Sigmoid colon (tissue), 7 donors: Measurements from ENCODE around the gene SGO2. TPM values are rescaled to one million over a fixed set of nuclear protein-coding genes. Genes with fewer than 3 reads are reported as not detected.
"Not testable (repeated sequence)": the region's sequence is repeated elsewhere in the genome, so short reads cannot be mapped to it uniquely, and the experiment has no call there.

Experiments used
- DNase-seq: peaks from one replicate; pipeline ENCODE4 v3.0.0-alpha.2; 2019
- H3K27ac ChIP-seq, 4 donors: fragments of 200-600 bp; sonication (generic); one replicate each; pipeline ENCODE4 v1.5.1; 2016 to 2019; ENCODE audit warnings: mild to moderate bottlenecking in 1 of 4
- H3K27me3 ChIP-seq, 3 donors: fragments of 200-600 bp; sonication (generic); one replicate each; pipeline ENCODE4 v1.5.1; 2019; ENCODE audit warnings: mild to moderate bottlenecking in 1 of 3
- H3K36me3 ChIP-seq, 4 donors: fragments of 200-600 bp; sonication (generic); one replicate each; pipeline ENCODE4 v1.5.1; 2016 to 2019
- H3K4me1 ChIP-seq, 4 donors: fragments of 200-600 bp; sonication (generic); one replicate each; pipeline ENCODE4 v1.5.1; 2017 to 2019
- H3K4me3 ChIP-seq, 4 donors: fragments of 200-600 bp; sonication (generic); one replicate each; pipeline ENCODE4 v1.5.1; 2017 to 2019; ENCODE audit warnings: mild to moderate bottlenecking in 2 of 4, moderate library complexity in 1 of 4
- H3K9me3 ChIP-seq, 4 donors: fragments of 200-600 bp in 3 of 4; sonication (generic) in 3 of 4; one replicate each; pipeline versions ENCODE4 v1.5.1 to v1.6.1; 2013 to 2019
- EP300 ChIP-seq, 4 donors: sonication (generic); formaldehyde crosslinking; IDR thresholded peaks; one replicate each; pipeline ENCODE4 v1.6.1; 2017; ENCODE audit warnings: antibody characterized with exemption in 4 of 4
- POLR2A ChIP-seq, 2 donors: fragments of 450-650 bp; IDR thresholded peaks; one replicate each; pipeline ENCODE4 v1.6.1; 2016; ENCODE audit warnings: antibody characterized with exemption in 2 of 2, mild to moderate bottlenecking in 2 of 2, moderate library complexity in 2 of 2
- POLR2AphosphoS5 ChIP-seq, 4 donors: sonication (generic); formaldehyde crosslinking; IDR thresholded peaks; one replicate each; pipeline ENCODE4 v1.6.1; 2017; ENCODE audit warnings: antibody characterized with exemption in 4 of 4
- WGBS, 2 donors: extraction: QIAGEN DNeasy Blood & Tissue Kit; methylation state at CpG; one replicate each; pipeline ENCODE4 v1.1.7; 2013; 5-methylcytosine and 5-hydroxymethylcytosine counted together
- intact Hi-C: fragments of 100-400 bp; cut with DNase I; formaldehyde crosslinking; loops from one replicate; pipeline ENCODE4 v1.15.1; 2023
- polyA plus RNA-seq, 3 donors: library from polyadenylated mRNA; stranded (reverse); fragments of 200-250 nt; gene quantifications; one replicate each; pipeline ENCODE4 v1.2.3, GENCODE V29; 2013
- total RNA-seq, 4 donors: library from RNA; depleted of rRNA; stranded (reverse); fragments of >200 nt; gene quantifications; one replicate each; pipeline ENCODE4 v1.1.0, GENCODE V29; 2016
- TF ChIP-seq, protein P1 (sequence below), 4 experiments: fragments of 450-650 bp in 3 of 4; fragments of 200-600 bp in 1 of 4; IDR thresholded peaks; one replicate each; pipeline ENCODE4 v1.5.1; 2016 to 2019; ENCODE audit warnings: antibody characterized with exemption in 4 of 4, mild to moderate bottlenecking in 3 of 4, moderate library complexity in 2 of 4
- donor health status: healthy with polysubstance abuse.
- donor health status: Bipolar disorder and iron deficiency.
- donor health status: healthy.

Gene SGO2
- total and polyA plus RNA-seq, 7 donors: 0.60 to 5.0 (median 2.2) TPM

DNA sequence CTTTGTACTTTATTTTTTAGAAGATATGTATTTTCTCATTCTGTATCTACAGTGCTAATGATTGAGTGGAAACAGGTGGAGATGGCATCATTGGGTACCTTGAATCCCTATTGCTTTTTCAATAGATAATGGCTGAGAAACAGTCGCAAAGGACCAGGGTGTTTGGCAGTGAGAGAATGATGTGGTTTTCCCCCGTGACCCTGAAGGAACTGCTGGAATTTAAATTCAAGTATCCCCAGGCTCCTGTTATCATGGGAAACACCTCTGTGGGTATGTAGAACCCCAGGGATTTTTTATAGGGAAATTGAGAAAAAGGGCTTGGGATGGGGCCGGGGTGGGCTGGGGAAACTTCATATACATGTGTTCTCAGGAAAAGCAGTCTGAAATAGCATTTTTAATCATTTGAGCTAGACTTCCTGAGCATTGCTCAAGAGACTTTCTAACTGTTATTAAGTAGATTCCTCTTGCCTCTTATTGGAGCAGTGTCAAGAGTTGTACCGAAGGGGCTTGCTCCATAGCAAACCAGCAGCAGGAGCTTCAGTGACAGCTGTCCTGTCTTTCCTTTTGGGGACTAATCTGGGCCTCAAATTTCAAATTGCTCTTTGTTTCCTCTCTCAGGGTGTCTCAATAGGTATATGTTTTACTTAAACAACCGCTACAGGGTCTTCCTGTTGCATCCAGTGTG, 78.7 kb downstream of the SGO2 start:
- Histone ChIP-seq H3K27ac (no peak overlapping the region), H3K36me3 (peaks cover 0 to 12% (median 0%) of the 10 kb centered on the region in 4 donors), H3K27me3 (no peaks in the 10 kb centered on the region), H3K4me1 (no peaks in the 10 kb centered on the region), H3K4me3 (no peak overlapping the region), H3K9me3 (no peaks in the 10 kb centered on the region)
- no peak for TF ChIP-seq POLR2AphosphoS5 (IDR thresholded peaks at IDR 0.05)
- TF ChIP-seq EP300 (IDR thresholded peaks at IDR 0.05): no peak
- TF ChIP-seq POLR2A (IDR thresholded peaks at IDR 0.05): no peak
- TF ChIP-seq, protein P1, sequence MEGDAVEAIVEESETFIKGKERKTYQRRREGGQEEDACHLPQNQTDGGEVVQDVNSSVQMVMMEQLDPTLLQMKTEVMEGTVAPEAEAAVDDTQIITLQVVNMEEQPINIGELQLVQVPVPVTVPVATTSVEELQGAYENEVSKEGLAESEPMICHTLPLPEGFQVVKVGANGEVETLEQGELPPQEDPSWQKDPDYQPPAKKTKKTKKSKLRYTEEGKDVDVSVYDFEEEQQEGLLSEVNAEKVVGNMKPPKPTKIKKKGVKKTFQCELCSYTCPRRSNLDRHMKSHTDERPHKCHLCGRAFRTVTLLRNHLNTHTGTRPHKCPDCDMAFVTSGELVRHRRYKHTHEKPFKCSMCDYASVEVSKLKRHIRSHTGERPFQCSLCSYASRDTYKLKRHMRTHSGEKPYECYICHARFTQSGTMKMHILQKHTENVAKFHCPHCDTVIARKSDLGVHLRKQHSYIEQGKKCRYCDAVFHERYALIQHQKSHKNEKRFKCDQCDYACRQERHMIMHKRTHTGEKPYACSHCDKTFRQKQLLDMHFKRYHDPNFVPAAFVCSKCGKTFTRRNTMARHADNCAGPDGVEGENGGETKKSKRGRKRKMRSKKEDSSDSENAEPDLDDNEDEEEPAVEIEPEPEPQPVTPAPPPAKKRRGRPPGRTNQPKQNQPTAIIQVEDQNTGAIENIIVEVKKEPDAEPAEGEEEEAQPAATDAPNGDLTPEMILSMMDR (IDR thresholded peaks at IDR 0.05): no peak
- DNase-seq: no peak
- WGBS, 2 donors: 76 to 91% methylated on average over 5 of the region's 5 CpGs
- intact Hi-C loops: no loop called here

DNA sequence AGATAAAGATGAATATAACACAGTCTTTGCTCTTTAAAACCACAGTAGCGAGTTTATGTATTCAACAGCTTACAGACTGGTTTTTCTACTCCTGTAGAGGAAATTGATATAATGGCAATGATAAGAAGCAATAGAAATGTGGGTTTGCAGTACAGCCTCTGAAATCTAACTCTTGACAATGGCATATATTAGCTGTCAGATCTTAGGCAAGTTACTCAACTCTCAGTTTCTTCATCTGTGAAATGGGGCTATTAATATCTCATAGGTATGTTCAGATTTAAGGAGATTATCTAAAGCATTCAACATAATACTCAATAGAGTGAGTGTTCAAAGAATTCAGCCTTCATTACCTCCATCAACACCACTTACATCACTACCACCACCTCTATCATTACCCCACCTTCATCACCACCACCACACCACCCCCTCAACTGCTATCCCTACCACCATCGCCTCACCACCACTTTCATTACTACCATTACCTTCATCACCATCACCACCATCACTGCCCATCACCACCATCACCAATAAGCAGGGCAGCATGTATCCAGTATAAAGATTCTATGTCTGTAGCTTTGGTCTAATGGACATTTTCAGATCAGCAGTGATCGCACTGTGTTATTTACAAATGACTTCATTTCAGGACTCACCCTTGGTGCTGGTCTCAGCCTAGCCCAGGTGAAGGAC, 82.5 kb downstream of the SGO2 start:
- H3K27me3 ChIP-seq: no peaks in the 10 kb centered on the region
- TF ChIP-seq EP300 (IDR thresholded peaks at IDR 0.05) (no peak), POLR2AphosphoS5 (IDR thresholded peaks at IDR 0.05) (no peak), POLR2A (IDR thresholded peaks at IDR 0.05) (no peak)
- TF ChIP-seq, protein P1 (IDR thresholded peaks at IDR 0.05): no peak
- no peak overlapping the region for H3K4me3 ChIP-seq
- DNase-seq: no peak
- H3K36me3 ChIP-seq: peaks cover 0 to 21% (median 0%) of the 10 kb centered on the region in 4 donors
- WGBS, 2 donors: 58 to 73% methylated on average over 3 of the region's 3 CpGs
- H3K4me1 ChIP-seq: no peaks in the 10 kb centered on the region
- H3K9me3 ChIP-seq: no peaks in the 10 kb centered on the region
- intact Hi-C loops: no loop called here
- peak overlapping the region in 1 of 4 donors; percentile 12 for H3K27ac ChIP-seq

DNA sequence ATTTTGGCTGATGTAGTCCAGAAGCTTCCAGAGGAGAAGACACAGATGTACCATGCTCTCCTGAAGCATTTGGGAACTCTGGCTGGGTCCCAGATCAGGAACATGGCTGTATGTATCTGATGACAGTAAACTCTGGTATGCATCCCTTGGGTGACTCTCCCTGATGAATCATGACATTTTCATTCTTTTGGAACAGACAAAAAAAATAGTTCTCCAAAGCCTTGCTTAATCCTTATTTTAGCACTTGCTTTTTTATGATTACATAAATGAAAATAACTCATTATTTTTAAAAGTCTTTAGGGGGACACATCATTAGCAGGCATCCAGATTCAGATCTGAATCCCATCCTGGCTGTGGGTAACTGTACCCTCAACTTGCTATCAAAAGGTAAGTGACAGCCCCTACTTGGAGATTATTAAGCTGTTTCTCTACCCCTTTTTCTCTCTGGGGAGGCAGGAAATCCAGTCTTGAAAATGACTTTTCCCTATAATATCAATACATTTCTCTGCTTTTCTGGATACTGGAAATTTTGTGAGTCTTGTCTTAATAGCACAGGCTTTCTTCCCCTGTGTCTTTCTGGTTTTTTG, 83.1 kb downstream of the SGO2 start:
- Histone ChIP-seq H3K27me3 (no peaks in the 10 kb centered on the region), H3K4me1 (no peaks in the 10 kb centered on the region), H3K4me3 (no peak overlapping the region), H3K9me3 (no peaks in the 10 kb centered on the region), H3K27ac (peak overlapping the region in 1 of 4 donors; percentile 12), H3K36me3 (peaks cover 0 to 21% (median 0%) of the 10 kb centered on the region in 4 donors)
- TF ChIP-seq, protein P1 (IDR thresholded peaks at IDR 0.05): no peak
- TF ChIP-seq EP300 (IDR thresholded peaks at IDR 0.05) (no peak), POLR2A (IDR thresholded peaks at IDR 0.05) (no peak), POLR2AphosphoS5 (IDR thresholded peaks at IDR 0.05) (peak in 1 of 4 donors; percentile 14)
- intact Hi-C loops: no loop called here
- peak; percentile 83 for DNase-seq

DNA sequence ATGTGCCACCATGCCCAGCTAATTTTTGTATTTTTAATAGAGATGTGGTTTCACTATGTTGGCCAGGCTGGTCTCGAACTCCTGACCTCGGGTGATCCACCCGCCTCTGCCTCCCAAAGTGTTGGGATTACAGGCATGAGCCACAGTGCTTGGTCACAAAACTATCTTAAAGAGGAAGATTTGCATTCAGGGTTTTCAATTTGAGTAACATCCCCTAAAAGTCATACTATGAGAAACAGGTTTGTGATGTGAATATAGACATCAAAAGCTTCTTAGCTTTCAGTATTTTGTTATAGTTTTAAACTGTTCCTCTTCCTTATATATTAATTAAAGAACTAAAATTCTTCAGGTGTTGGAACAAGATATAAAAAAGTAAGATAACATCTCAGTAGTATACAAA, 84.2 kb downstream of the SGO2 start:
- H3K27ac ChIP-seq: not testable (repeated sequence)

DNA sequence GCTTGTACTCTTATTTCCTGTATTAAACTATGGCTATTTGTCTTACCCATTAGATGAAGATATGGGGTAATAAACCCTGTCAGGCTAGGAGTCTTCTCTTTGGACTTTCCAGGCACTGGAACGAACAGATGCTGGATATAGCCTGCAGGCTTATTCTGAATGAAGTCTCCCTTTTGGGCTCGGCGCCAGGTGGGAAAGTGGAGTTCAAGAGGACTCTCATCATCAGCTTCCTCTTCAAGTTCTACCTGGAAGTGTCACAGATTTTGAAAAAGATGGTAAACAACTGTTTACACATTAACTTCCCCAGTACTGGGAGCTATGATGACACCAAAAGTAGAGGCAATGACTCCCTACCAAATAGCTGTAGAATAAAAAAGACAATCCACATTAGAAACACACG, 87.7 kb downstream of the SGO2 start:
- Histone ChIP-seq H3K27ac (no peak overlapping the region), H3K36me3 (peaks cover 0 to 9% (median 0%) of the 10 kb centered on the region in 4 donors), H3K4me3 (no peak overlapping the region), H3K27me3 (no peaks in the 10 kb centered on the region), H3K9me3 (no peaks in the 10 kb centered on the region), H3K4me1 (no peaks in the 10 kb centered on the region)
- TF ChIP-seq POLR2AphosphoS5 (IDR thresholded peaks at IDR 0.05) (no peak), POLR2A (IDR thresholded peaks at IDR 0.05) (no peak), EP300 (IDR thresholded peaks at IDR 0.05) (no peak)
- TF ChIP-seq, protein P1 (IDR thresholded peaks at IDR 0.05): no peak
- intact Hi-C loops: no loop called here
- no peak for DNase-seq
- WGBS, 2 donors: 91 to 96% methylated on average over 4 of the region's 4 CpGs

More for the DNA sequence above, 84.2 kb downstream of the SGO2 start:
- H3K4me3 ChIP-seq, intact Hi-C loops, H3K4me1 ChIP-seq, H3K9me3 ChIP-seq, DNase-seq, H3K27me3 ChIP-seq: not testable (repeated sequence)
- H3K36me3 ChIP-seq: peaks cover 0 to 21% (median 0%) of the 10 kb centered on the region in 4 donors
- WGBS, 2 donors: 84 to 89% methylated on average over 3 of the region's 3 CpGs
